ENCODE data around the gene DAB2IP.

The DAB2IP gene

GRCh38 chr9:121663591-121663990, 12.2 kb downstream of the DAB2IP start:
- DNase-seq (ENCODE audit: low read depth): no peak

- no peak for DNase-seq (ENCODE audit: low read depth)
These were observed 14.9 kb downstream of the DAB2IP start for GRCh38 chr9:121666294-121666693.

- DNase-seq (ENCODE audit: low read depth): no peak
These were observed 15.8 kb downstream of the DAB2IP start for GRCh38 chr9:121667214-121667613.

GRCh38 chr9:121667890-121668289, 16.5 kb downstream of the DAB2IP start:
- DNase-seq (ENCODE audit: low read depth): no peak

- DNase-seq (ENCODE audit: low read depth): no peak
These were observed 19.0 kb downstream of the DAB2IP start for GRCh38 chr9:121670431-121670830.

GRCh38 chr9:121671612-121672155, 20.2 kb downstream of the DAB2IP start:
- no peak for DNase-seq (ENCODE audit: low read depth)

GRCh38 chr9:121672213-121672612, 20.8 kb downstream of the DAB2IP start:
- no peak for DNase-seq (ENCODE audit: low read depth)

- DNase-seq (ENCODE audit: low read depth): no peak
These were observed 21.6 kb downstream of the DAB2IP start for GRCh38 chr9:121672986-121673385.

- DNase-seq (ENCODE audit: low read depth): no peak
These were observed 22.1 kb downstream of the DAB2IP start for GRCh38 chr9:121673576-121673975.

GRCh38 chr9:121674017-121674416, 22.6 kb downstream of the DAB2IP start:
- DNase-seq (ENCODE audit: low read depth): no peak

GRCh38 chr9:121674952-121675351, 23.5 kb downstream of the DAB2IP start:
- DNase-seq (ENCODE audit: low read depth): no peak

GRCh38 chr9:121675381-121675780, 23.9 kb downstream of the DAB2IP start:
- DNase-seq (ENCODE audit: low read depth): no peak

GRCh38 chr9:121675969-121676822, 24.8 kb downstream of the DAB2IP start:
- no peak for DNase-seq (ENCODE audit: low read depth)

- DNase-seq (ENCODE audit: low read depth): no peak
These were observed 25.5 kb downstream of the DAB2IP start for GRCh38 chr9:121676926-121677325.

- DNase-seq (ENCODE audit: low read depth): no peak
These were observed 27.1 kb downstream of the DAB2IP start for GRCh38 chr9:121678501-121679022.

- DNase-seq (ENCODE audit: low read depth): no peak
These were observed 28.6 kb downstream of the DAB2IP start for GRCh38 chr9:121679901-121680635.

GRCh38 chr9:121681404-121681803, 30.0 kb downstream of the DAB2IP start:
- DNase-seq (ENCODE audit: low read depth): no peak

- no peak for DNase-seq (ENCODE audit: low read depth)
These were observed 30.8 kb downstream of the DAB2IP start for GRCh38 chr9:121682201-121682600.

GRCh38 chr9:121682926-121683515, 31.6 kb downstream of the DAB2IP start:
- no peak for DNase-seq (ENCODE audit: low read depth)

GRCh38 chr9:121683652-121684051, 32.2 kb downstream of the DAB2IP start:
- no peak for DNase-seq (ENCODE audit: low read depth)

GRCh38 chr9:121684381-121685145, 33.1 kb downstream of the DAB2IP start:
- DNase-seq (ENCODE audit: low read depth): no peak
